Measurements from ENCODE around the gene PITPNM3.
"Not testable (repeated sequence)": the region's sequence is repeated elsewhere in the genome, so short reads cannot be mapped to it uniquely, and the experiment has no call there.

PITPNM3 gene

DNA sequence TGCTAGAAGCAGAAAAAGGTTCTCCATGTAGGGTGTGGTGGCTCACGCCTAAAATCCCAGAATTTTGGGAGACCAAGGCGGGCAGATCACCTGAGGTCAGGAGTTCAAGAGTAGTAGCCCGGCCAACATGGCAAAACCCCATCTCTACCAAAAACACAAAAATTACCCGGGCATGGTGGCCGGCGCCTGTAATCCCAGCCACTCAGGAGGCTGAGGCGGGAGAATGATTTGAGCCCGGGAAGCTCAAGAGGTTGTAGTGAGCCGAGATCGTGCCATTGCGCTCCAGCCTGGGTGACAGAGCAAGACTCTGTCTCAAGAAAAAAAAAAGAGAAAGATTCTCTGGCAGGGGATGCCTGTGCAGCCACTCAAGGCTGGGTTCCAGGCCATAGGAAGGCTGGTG lies 54.2 kb downstream of the PITPNM3 start:
- no peak for DNase-seq

DNA sequence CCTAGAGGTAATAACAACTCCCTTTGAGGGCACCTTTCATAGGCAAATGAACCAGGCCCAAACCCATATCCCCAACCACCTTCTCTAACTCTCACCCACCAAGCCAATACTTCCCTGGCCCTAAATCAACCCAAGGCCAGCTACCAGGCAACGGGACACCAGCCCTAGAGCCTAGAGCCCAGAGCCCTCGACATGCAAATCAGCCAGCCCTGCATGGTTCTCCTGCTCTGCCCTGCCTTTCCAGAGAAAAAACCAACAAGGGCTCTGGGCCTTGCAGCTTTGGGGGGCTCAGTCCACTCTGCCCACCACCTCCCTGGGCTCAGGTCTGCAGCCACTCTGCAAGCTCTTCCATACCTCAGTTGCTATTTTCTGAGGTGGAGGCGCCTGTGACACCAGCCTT lies 55.0 kb downstream of the PITPNM3 start:
- DNase-seq: no peak

DNA sequence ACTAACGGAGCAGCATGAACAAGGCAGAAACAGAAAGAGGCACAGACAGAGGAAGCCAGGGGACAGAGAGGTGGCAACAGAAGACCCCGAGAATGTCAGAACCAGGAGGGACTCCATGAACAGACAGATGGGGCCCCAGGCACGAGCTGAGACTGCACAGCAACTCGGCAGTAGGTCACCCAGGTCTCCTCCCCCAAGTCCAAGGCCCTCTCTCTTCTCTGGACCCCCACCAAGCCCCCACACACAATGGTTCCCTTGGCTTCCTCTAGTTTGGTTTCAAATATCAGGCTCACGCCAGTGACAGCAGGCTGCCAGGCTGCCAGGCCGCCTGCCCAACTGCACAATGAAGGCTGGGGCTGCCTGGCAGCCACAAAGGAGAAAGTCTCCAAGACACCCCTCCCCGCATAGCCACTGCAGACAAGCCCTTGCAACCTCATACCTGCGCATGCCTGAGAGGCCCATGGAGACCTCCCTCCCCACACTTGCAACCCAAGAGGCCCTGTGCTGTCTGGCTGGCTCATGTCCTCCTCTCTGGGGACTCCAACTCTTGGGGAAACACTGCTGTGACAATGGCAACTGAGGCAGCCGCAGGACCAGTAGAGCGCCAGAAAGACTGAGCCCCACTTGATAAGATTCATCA lies 57.3 kb downstream of the PITPNM3 start:
- peak in 13 of 51 donors; percentile 13 to 57 (median 26) for DNase-seq

DNA sequence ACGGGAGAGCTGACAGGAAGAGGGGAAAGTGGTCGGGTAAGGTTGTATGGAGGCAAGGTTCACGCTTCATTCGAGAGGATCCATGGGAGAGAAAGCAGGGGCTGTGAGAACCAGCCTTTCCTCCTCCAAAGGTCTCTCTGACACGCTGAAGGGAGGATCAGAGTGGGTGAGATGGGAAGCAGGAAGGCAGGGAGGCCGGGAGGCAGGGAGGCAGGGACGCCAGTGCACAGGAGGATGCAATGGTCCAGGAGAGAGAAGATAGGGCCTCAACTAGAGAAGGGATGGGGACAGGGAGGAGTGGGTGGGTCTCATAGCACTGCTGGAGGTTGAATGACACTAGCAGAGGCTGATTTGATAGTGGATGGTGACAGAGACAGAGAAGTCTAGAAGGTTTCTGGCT lies 58.0 kb downstream of the PITPNM3 start:
- DNase-seq: no peak

DNA sequence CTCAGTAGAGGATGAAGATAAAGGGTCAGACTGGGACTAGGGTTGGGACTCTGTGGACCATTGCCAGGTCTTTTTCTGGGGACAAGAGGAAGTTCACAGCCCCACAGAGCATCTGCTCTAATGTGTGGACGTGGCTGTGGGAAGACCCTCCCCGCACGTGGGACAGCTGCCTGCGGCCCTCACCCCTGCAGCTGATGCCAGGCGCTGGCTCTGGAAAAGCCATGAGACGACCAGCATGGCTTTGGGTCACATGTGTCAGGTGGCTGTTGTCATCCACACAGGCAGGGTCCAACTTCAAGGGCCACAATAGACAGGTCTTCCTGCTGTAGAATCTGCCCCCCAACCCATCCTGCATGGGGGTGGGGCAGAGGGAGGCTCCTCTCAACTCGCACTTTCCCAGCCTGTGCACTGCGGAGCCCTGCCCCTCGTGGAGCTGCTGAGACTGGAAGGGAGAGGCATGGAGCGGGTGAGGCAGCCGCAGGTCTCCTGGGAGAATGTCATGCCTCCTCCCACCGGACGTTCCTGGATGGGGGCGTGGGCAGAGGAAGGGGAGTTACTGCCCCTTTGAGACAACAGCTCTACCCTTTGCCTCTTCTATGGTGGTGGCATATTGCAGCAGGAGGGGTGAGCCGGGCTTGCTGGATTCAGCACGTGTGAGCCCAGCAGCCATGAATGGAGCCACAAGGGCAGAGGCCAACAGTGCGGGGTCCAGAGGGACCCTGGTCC lies 58.7 kb downstream of the PITPNM3 start:
- DNase-seq: no peak

DNA sequence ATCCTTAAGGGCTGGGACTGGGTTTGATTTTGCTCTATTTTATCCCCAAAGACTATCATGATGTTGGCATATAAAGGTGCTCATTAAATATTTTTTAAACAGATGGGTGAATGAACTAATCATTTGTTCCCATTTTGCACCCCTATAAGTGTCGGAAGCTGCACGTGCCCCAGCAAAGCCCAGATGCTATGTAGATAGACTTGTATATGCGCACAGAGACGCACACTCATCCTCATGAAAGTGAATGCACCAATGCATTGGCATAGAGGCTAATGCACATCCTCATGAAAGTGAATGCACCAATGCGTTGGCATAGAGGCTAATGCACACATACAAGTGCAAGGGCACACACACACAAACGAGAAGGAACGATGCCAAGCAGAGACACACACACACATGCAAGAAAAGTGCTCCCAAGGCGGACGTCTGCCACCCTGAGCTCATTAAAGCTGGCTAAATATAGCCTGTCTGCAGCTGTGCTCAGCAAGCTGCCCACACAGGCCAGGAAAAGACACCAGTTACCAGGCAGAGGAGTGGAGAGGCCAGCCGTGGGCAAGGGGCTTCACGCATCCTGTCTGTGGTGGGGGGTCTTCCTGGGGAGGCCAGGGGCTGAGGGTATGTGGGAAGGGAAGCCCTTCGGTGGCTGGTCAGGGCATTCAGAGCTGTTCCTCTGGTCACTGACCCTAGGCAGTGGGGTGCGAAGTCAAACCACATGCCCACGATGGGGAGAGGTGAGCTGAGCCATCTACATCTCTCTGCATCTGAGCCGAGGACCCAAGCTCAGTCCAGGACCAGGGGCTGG lies 59.5 kb downstream of the PITPNM3 start:
- DNase-seq: peak in 6 of 51 donors; percentile 10 to 35 (median 14)

DNA sequence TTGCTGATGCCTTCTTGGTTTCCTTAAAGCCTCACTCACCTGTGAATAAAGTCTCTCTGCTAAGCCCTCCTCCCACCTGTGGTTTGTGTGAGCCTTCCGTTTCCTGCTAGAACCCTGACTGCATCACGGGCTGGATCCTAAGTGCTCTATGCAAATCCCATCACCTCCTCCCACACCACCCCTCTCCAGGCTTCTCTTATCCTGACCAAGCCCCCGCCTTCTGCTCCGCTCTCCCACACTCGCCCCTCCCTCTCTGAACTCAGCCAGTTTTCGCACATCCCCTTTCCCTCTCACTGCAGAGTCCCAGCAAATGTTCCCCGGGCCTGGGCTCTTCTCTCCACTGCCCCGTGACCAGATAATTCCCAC lies 60.3 kb downstream of the PITPNM3 start:
- peak in 2 of 51 donors; percentile 27 to 38 for DNase-seq

DNA sequence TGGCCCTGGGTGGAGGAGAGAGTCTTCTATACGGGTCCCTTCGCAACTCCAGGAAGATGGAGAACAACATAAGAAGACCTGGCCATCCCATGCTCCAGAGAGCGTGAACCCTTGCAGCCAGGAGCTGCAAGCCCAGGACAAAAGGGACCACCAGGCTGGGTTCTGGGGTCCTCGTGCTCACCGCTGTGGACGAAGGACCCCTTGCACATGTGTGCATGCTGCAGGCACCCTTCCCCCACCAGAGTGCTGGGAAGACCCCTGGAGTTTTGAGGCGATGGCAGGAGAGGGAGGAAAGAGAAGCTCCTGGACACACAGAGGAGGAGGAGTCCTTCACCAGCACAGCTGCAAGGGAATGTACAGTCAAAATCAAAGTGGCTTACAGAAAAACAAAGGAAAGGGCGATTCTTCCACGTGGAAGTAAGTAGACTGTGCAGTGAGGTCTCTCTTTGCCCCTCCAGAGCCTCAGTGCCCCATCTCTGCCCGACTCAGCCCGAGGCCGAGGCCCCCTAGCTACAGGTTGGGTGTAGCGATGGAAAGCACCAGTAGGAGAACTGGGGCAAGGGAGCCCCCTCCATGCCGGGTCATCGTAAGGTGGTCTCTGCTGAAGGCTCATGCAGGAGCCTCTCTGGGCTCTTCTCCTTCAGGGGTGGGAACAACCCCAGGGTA lies 60.8 kb downstream of the PITPNM3 start:
- no peak for DNase-seq

DNA sequence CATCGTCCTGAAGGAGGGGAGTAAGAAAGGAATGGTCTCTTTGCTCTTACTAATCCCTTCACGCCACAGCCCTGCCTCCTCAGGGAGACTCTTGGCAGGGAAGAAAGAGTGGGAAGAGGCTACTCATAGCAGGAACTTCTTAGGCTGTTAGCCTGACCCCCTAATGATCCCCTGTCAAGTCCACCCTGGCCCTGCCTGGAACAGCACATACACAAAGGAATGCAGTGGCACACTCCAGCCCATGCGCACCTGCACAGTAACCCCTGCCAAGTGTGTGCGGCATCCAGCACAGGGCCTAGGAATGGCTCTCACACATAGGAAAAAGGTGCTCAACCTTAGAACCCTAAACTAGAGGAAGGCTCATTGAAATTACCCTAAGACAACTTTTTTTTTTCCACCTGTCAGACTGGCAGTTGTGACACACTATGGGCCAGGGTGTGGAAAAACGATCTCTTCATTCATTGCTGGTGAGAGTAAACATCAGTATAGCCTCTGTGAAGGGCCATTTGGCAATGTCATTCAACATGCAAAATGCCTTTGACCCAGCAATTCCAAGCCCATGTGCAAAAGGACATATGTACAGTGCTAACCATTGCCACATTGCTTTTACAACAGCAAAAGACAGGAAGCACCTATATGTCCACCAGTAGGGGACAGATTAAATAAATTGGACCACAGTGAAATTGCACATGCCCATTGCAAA lies 62.0 kb downstream of the PITPNM3 start:
- DNase-seq: no peak

DNA sequence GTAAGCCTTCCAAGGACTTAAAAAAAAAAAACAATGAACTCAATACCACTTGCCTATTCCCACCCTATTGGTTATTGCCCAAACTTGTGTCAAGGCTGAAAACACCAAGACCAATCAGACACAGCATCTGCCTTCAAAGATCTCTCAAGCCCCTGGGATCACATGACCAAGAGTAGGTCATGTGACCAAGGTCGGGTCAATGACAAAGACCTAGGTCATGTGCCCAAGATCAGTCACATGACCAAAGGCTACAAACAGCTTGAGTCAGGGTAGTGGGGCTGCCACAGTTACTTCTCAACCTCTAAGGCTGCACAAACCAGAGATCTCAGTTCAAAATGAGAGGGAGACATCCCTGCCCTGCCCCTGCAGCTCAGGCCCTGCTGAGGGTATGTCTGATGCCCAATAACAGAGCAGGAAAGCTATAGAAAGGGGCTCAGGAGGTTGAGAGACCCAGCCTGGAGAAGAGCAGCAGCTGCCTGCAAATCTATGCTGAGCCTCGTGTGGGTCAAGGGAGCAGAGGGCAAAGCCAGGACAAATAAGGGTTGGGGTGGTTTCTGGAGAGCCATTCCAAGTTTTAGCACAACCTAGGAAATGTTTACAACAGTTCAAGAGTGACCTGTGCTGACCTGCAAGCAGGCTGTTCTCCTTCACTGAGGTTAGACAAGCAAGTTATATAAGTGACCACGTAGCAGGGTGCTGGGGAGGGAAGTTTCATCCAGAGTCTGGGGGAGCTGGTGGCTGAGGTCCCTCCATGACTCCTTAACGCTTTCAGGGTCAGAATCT lies 63.3 kb downstream of the PITPNM3 start:
- DNase-seq: no peak

DNA sequence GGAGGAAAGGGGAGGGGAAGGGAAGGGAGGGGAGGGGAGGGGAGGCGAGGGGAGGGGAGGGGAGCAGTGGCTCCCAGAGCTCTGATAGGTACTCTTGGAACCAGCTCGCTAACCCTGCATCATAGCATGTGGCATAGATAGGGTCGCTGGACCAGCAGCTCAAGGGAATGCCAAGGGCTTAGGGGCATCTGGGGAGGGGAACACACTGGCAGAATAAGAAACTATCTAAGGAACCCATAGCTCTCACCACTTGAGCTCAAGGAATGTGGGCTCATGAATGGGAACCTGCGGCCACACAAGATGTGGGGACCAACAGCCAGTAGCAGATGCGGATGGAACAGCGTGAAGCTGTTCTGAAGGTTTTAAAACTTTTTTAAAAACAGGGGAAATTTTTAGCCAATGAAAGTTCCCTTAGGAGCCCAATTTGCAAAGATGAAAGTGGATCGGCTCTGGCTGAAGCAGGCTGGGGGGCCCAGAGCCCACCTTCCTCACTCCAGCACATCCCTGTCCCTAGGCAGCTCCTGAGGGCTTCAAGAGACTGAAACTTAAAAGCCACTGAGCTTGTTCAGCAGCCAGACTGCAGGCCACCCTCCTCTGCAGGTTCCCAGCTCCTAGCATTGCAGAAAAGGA lies 65.2 kb downstream of the PITPNM3 start:
- DNase-seq: no peak

DNA sequence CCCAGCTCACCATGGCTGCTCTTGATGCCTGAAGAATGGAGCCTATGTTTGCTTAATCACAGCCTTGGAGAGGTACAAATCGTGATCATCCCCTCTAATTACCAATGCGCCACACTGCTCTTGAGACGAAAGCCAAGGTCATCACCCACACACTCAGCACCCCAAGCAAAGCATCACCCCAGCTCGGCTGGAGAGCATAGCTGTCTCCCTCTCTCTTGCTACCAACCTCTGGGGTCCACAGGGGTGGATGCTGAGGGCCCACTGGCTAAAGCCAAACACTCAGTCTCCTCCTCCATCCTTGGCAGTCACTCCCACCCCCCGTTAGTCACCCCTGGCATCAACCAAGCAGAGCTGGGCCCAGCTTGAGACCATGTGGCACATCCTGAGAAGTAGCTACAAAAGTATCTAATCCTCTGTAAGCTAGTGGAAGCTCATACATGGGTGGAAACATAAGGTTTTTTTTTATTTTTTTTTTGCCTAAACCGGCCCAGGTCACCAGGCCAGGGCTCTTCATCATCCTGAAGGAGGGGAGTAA lies 67.3 kb downstream of the PITPNM3 start:
- DNase-seq: peak in 3 of 51 donors; percentile 7 to 8 (median 8)

DNA sequence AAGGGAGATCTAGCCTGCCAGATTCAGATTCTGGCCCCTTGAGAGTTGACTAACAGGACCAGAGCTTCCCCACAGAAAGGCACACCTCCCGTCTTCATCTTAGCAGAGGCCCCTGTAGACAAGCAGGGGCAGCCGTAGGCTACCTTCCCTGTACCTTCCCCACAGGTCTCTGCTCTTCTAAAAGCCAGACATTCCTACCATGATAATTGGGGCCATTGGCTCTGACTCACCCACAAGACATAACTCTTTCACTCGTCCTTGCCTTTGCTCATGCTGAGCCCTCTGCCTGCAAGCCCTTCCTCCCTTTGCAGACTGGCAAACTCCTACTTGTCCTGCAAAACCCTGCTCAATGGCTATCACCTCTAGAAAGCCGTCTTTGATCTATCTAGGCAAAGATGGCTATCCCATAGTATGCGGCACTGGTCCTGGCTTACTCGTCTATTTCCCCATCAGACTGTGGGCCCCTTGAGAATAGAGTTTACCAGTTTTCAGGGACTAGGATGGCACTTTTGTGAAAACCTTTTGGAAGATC lies 68.3 kb downstream of the PITPNM3 start:
- DNase-seq: no peak

DNA sequence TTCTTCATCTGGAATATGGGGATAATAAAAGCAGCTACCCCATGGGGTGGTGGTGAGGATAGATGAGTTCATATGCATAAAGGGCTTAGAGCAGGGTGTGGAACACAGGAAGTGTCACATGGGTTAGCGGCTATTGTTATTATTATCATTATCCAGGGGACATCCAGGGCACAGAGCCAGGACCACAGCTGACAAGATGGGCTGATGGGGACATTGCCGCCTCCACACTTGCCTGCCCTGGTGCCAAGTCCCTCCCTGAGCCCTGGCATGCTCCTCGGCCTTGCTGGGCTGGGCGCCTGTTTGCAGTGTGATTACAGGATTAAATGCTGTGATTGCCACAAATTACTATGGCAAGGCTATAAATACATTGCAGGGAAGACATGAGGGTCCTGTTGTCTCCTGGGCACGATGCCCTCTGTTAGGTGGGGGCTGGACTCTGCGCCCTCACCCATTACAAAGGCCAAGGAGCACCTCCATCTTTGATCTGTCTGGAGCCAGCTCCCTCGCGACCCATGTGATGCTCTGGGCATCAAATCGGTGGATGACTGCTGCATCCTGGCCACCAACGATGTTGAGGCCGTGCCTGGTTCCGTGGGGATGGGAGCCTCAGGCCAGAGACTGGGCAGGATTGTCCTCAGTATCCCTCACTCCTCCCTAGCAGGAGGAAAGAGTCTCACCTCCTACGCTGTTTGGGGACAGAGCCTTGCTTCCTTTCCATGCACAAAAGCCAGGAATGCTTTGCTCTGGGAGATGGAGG lies 68.9 kb downstream of the PITPNM3 start:
- no peak for DNase-seq

DNA sequence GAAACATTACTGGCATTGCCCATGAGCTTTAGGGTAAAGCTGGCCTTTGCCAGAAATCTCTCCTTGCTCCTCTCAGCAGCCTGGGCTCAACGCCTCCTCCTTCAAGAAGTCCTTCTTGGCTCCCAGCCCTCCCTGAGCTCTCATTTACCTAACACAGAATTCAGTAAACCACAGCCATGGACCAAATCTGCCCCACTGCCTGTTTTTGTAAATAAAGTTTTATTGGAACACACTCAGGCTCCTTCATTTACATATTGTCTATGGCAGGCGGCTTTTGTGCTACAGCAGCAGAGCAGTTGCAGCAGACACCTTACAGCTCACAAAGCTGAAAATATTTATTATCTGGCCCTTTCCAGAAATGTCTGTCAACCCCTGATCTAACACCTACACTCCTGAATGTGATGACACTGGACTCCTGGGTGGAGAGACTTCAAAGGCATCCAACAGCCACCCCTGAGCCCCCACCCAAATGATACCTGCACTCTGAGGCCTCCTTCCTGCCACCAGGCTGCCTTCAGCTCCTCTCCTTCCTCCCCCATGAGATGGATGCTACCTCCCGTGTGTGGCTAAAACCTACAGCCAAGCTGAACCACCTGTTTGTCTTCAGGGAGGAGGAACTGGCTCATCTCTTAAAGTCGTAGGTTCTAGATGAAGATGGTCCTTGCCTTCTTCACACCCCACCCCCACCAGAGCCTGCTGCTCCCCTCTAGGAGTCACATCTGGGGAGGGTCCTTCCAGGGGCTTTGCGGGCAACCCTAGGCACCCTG lies 70.5 kb downstream of the PITPNM3 start:
- DNase-seq: no peak

DNA sequence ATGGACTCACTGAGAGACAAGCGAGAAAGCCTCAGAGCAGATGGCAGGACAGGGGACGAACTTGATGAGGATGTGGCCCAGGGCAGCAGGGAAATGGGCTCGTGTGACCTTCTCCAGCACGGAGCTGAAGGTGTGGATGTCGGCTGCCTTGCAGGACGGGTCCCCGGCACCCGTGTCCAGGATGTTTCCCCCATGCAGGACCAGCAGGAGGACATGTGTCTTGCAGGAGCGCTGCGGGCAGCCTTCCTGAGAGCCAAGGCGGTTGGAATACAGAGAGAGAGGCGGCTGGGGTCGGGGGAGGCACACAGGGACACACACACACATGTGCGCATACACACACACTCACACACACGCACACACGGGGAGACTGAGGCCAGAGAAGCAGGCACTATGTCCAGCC lies 72.8 kb downstream of the PITPNM3 start:
- no peak for DNase-seq

DNA sequence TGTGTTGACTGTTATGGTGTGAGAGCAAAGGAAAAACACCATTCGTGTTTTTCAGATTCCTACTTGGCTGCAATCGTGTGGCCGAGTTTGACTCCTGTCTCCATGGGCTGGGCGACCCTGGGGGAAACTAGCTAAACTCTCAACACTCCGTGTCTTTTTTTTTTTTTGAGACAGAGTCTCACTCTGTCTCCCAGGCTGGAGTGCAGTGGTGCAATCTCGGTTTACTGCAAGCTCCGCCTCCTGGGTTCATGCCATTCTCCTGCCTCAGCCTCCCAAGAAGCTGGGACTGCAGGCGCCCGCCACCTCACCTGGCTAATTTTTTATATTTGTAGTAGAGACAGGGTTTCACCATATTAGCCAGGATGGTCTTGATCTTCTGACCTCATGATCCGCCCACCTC lies 73.6 kb downstream of the PITPNM3 start:
- not testable (repeated sequence) for DNase-seq

DNA sequence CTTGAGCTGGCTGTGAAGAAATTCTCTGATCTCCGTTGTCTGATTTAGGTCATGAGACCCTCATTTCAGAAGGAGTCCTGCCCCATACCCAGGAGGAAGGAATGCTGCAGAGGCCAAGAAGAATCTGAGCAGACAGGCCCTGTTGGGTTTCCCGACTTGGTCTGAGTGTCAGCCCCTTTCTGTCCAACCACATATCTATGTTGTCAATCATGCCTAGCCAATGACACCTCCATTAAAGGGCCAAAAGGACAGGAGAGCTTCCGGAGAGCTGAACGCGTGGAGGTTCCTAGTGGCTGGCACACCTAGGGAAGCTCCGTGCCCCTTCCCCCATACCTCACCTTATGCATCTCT lies 74.3 kb downstream of the PITPNM3 start:
- DNase-seq: no peak

Measured in hypothalamus (tissue), 51 donors.